CD14-positive monocyte (primary cell): ENCODE data around the gene PHC3. TPM values are rescaled to one million over a fixed set of nuclear protein-coding genes. Genes with fewer than 3 reads are reported as not detected.

ENCODE experiments used
- DNase-seq, 3 donors: peaks; one replicate each; pipeline ENCODE4 v3.0.0-alpha.2; 2011 to 2022
- H2AFZ ChIP-seq: 2 replicates; pipeline ENCODE4 v1.6.0; 2012; ENCODE audit warnings: mild to moderate bottlenecking, low read depth, low read length, inconsistent platforms; ENCODE audit not compliant: insufficient read depth, poor library complexity, severe bottlenecking
- H3K27ac ChIP-seq, 2 donors: 1 replicate in 1 of 2; 2 replicates in 1 of 2; pipeline ENCODE4 v1.5.1; 2012 to 2013; ENCODE audit warnings: low read length in 2 of 2, control low read depth in 1 of 2, inconsistent platforms in 1 of 2, low read depth in 1 of 2, mild to moderate bottlenecking in 1 of 2
- H3K27me3 ChIP-seq, 2 donors: one replicate each; pipeline versions ENCODE4 v1.6.0 to v1.6.1; 2011 to 2013; ENCODE audit warnings: low read length in 2 of 2; ENCODE audit not compliant: control insufficient read depth in 2 of 2, insufficient read depth in 2 of 2
- H3K36me3 ChIP-seq, 2 donors: replicated peaks in 1 of 2; 1 replicate in 1 of 2; 2 replicates in 1 of 2; pipeline versions ENCODE4 v1.5.1 to v1.6.1; 2012 to 2013; ENCODE audit warnings: low read length in 2 of 2, control low read depth in 1 of 2, inconsistent platforms in 1 of 2, mild to moderate bottlenecking in 1 of 2; ENCODE audit not compliant: insufficient read depth in 2 of 2, control insufficient read depth in 1 of 2
- H3K4me1 ChIP-seq, 2 donors: 1 replicate in 1 of 2; 2 replicates in 1 of 2; pipeline versions ENCODE4 v1.5.1 to v1.6.1; 2012 to 2013; ENCODE audit warnings: low read length in 2 of 2, control low read depth in 1 of 2, inconsistent platforms in 1 of 2, mild to moderate bottlenecking in 1 of 2, moderate library complexity in 1 of 2; ENCODE audit not compliant: insufficient read depth in 2 of 2, control insufficient read depth in 1 of 2
- H3K4me2 ChIP-seq: replicated peaks from 2 replicates; pipeline ENCODE3; 2012; ENCODE audit warnings: low read length, moderate library complexity, mild to moderate bottlenecking; ENCODE audit not compliant: poor library complexity, severe bottlenecking; ENCODE audit errors: extremely low read depth
- H3K4me3 ChIP-seq, 3 experiments: fragments of 200-600 bp in 1 of 3; sonication (generic) in 1 of 3; replicated peaks in 1 of 3; 1 replicate in 2 of 3; 2 replicates in 1 of 3; pipeline ENCODE4 v1.5.1; 2011 to 2013; ENCODE audit warnings: low read length in 3 of 3, mild to moderate bottlenecking in 3 of 3, control low read depth in 2 of 3, low read depth in 2 of 3, inconsistent platforms in 1 of 3, moderate library complexity in 1 of 3
- H3K79me2 ChIP-seq: 2 replicates; pipeline ENCODE4 v1.6.0; 2012; ENCODE audit warnings: mild to moderate bottlenecking, control low read depth, inconsistent platforms, low read length, moderate library complexity; ENCODE audit not compliant: insufficient read depth
- H3K9ac ChIP-seq: 2 replicates; pipeline ENCODE4 v1.6.0; 2017; ENCODE audit warnings: low read length, mild to moderate bottlenecking; ENCODE audit not compliant: insufficient read depth, poor library complexity, severe bottlenecking
- H3K9me3 ChIP-seq, 2 donors: replicated peaks in 1 of 2; 1 replicate in 1 of 2; 2 replicates in 1 of 2; pipeline versions ENCODE4 v1.5.1 to v1.6.1; 2012 to 2013; ENCODE audit warnings: low read length in 2 of 2, control low read depth in 1 of 2; ENCODE audit not compliant: control insufficient read depth in 1 of 2, insufficient read depth in 1 of 2
- H4K20me1 ChIP-seq: 2 replicates; pipeline ENCODE4 v1.6.0; 2012; ENCODE audit warnings: mild to moderate bottlenecking, low read length, control low read depth, moderate library complexity; ENCODE audit not compliant: insufficient read depth
- H3K27ac Mint-ChIP-seq, 7 donors: one replicate each; pipeline ENCODE4 v1.8.0; 2020; ENCODE audit warnings: mild to moderate bottlenecking in 7 of 7, mixed read lengths in 7 of 7, moderate library complexity in 6 of 7, inconsistent platforms in 2 of 7
- H3K27me3 Mint-ChIP-seq, 3 donors: one replicate each; pipeline ENCODE4 v1.8.0; 2021 to 2022; ENCODE audit warnings: low read depth in 3 of 3, mild to moderate bottlenecking in 3 of 3, mixed read lengths in 3 of 3, moderate library complexity in 3 of 3, inconsistent platforms in 1 of 3
- H3K36me3 Mint-ChIP-seq, 2 donors: one replicate each; pipeline ENCODE4 v1.8.0; 2020; ENCODE audit warnings: mixed read lengths in 2 of 2, inconsistent platforms in 1 of 2, mild to moderate bottlenecking in 1 of 2
- H3K4me1 Mint-ChIP-seq: one replicate; pipeline ENCODE4 v1.8.0; 2020; ENCODE audit warnings: mild to moderate bottlenecking, mixed read lengths
- H3K4me3 Mint-ChIP-seq, 2 donors: one replicate each; pipeline ENCODE4 v1.8.0; 2020; ENCODE audit warnings: mild to moderate bottlenecking in 2 of 2, mixed read lengths in 2 of 2, moderate library complexity in 1 of 2
- H3K9me3 Mint-ChIP-seq, 7 donors: one replicate each; pipeline ENCODE4 v1.8.0; 2020 to 2022; ENCODE audit warnings: mixed read lengths in 7 of 7, mild to moderate bottlenecking in 6 of 7, moderate library complexity in 6 of 7, inconsistent platforms in 2 of 7
- CTCF ChIP-seq: fragments of 200-600 bp; IDR thresholded peaks from one replicate; pipeline ENCODE4 v1.8.0; 2022; ENCODE audit warnings: antibody characterized with exemption, mild to moderate bottlenecking
- WGBS: methylation state at CpG from one replicate; pipeline ENCODE4 v1.1.5; 2013; ENCODE audit warnings: missing lambda C conversion rate; ENCODE audit not compliant: insufficient coverage; 5-methylcytosine and 5-hydroxymethylcytosine counted together
- intact Hi-C, 2 donors: fragments of 100-400 bp; cut with micrococcal nuclease; formaldehyde crosslinking; loops; one replicate each; pipeline versions ENCODE4 v1.15.0 to v1.15.1; 2023
- polyA plus RNA-seq, 3 donors: library from polyadenylated mRNA; depleted of rRNA in 1 of 3; unstranded in 2 of 3; stranded (reverse) in 1 of 3; fragments of 300-500 nt in 2 of 3; fragments of >200 nt in 1 of 3; fragmentation: Illumina TruSeq in 2 of 3; gene quantifications; 1 replicate in 2 of 3; 2 replicates in 1 of 3; pipeline ENCODE4 v1.2.3, GENCODE V29; 2012 to 2021

The PHC3 gene
- polyA plus RNA-seq, 3 donors = 7.5 to 26.1 (median 12.6) TPM

- Histone ChIP-seq H3K27me3 (no peaks in the 10 kb centered on the region), H3K9me3 (peaks cover 6 to 9% of the 10 kb centered on the region in 2 donors), H3K4me2 (no peak overlapping the region), H3K27ac (no peak overlapping the region), H2AFZ (no peak overlapping the region), H3K4me3 (no peak overlapping the region), H3K4me1 (peaks cover 12% of the 10 kb centered on the region in 2 donors), H3K36me3 (peaks cover 61 to 90% of the 10 kb centered on the region in 2 donors), H3K9ac (no peak overlapping the region), H4K20me1 (peaks cover 47% of the 10 kb centered on the region), H3K79me2 (peaks cover 25% of the 10 kb centered on the region)
- no peaks in the 10 kb centered on the region for H3K27me3 Mint-ChIP-seq
- H3K9me3 Mint-ChIP-seq = peaks cover 2 to 16% (median 11%) of the 10 kb centered on the region in 7 donors
- DNase-seq = peak in 1 of 3 donors; percentile 20
- intact Hi-C loops = no loop called here
- WGBS = no CpG with 5 or more reads among the region's 2 CpGs
- no peak overlapping the region for H3K4me3 Mint-ChIP-seq
- peaks cover 55 to 77% of the 10 kb centered on the region in 2 donors for H3K36me3 Mint-ChIP-seq
- peak overlapping the region in 2 of 7 donors; percentile 11 to 42 for H3K27ac Mint-ChIP-seq
- TF ChIP-seq CTCF = no peak
- H3K4me1 Mint-ChIP-seq = peaks cover 14% of the 10 kb centered on the region
Measured at GRCh38 chr3:170132335-170132734, 49.2 kb downstream of the PHC3 start.

GRCh38 chr3:170130532-170130931, 51.0 kb downstream of the PHC3 start:
- no peaks in the 10 kb centered on the region for H3K27me3 ChIP-seq
- peaks cover 6 to 9% of the 10 kb centered on the region in 2 donors for H3K9me3 ChIP-seq
- H3K27ac ChIP-seq = peak overlapping the region in 1 of 2 donors; percentile 33
- H3K4me2 ChIP-seq = no peak overlapping the region
- H3K79me2 ChIP-seq = peaks cover 23% of the 10 kb centered on the region
- H3K4me1 Mint-ChIP-seq = peaks cover 14% of the 10 kb centered on the region
- H4K20me1 ChIP-seq = peaks cover 47% of the 10 kb centered on the region
- H3K4me1 ChIP-seq = peaks cover 12% of the 10 kb centered on the region in 2 donors
- no peak for TF ChIP-seq CTCF
- no peak for DNase-seq
- H3K27me3 Mint-ChIP-seq = no peaks in the 10 kb centered on the region
- peaks cover 2 to 15% (median 11%) of the 10 kb centered on the region in 7 donors for H3K9me3 Mint-ChIP-seq
- H3K27ac Mint-ChIP-seq = no peak overlapping the region
- H3K4me3 ChIP-seq = no peak overlapping the region
- peaks cover 55 to 84% of the 10 kb centered on the region in 2 donors for H3K36me3 ChIP-seq
- peaks cover 57 to 74% of the 10 kb centered on the region in 2 donors for H3K36me3 Mint-ChIP-seq
- no peak overlapping the region for H3K9ac ChIP-seq
- intact Hi-C loops = no loop called here
- no peak overlapping the region for H2AFZ ChIP-seq
- H3K4me3 Mint-ChIP-seq = no peak overlapping the region
